Measurements from ENCODE around the gene OLFML1. TPM values are rescaled to one million over a fixed set of nuclear protein-coding genes. Genes with fewer than 3 reads are reported as not detected.

OLFML1 gene
- total RNA-seq, 1 experiment from 2014 or later: not detected

DNA sequence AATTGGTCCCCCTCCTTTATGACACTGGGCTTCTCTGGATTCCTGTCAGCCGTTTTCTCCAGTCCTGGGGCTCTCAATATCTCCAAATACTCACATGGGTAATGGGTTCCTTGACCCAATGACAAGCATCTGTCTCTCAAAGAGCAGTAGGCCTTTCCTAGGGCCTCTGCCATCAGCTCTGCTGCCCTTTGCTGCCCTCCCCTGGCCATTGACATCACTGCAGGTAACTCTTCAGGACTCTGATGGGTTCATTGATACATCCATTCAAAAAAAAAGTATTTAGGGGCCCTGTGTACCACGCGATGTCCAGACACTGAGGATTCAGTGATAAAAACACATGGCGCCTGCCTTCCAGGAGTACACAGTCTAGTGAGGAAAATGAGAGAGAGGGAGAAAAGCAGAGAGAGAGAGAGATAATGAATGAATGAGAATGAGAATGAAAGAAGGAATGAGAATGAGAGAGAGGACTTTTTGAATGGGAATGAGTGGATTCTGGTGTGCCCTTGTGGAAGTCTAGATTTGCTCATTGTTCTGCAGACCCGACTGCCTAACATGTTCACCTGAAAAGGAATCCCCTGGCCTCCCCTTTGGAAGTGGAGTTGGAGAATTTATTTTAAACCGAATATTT lies 42.6 kb upstream of the OLFML1 start:
- ATAC-seq: peak; percentile 94
- BruUV-seq (replicated peaks): no TSS peak

DNA sequence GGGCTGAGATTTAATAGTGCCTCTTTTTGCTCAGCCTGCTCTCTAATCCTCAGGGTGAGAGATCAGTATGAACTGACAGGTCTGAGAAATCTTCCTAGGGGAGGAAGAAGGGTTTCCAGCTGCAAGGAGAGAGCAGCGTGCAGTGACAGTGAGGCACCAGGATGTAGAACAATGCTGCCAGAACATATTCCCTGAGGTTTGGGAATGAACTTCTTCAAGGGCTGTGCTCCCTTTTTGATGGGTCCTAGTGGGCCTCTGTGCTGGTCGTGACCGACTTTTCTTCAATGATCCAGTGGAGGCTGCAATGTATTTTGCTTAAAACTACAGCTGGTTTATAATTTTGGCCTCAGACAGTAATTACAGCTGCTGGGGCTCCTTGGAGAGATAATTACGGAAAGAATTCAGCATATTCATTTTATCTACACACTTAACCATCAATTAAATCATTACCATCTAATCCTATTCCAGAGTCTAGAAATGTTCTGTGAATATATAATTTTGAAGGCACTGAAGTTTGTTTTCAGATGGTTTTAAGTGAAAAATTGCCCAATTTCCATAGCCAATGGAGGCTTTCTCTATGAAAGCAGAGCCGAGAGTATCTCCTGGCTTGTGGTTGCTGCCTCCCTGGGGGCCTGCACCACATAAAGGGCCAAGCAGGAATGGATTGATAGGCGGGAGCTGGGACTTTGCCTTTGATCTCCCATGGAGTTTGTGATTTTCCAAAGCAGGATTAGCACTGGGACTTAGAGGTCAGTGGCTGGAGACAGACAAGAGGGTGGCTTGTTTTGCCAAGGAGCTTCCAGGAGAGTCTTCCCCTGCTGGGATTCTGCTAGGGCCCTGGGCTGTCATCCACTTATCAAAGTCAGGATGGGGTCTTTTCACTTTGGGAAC lies 41.0 kb upstream of the OLFML1 start:
- no peak overlapping the region for H2AFZ ChIP-seq (ENCODE audit: low read length)

More for the DNA sequence above, 42.6 kb upstream of the OLFML1 start:
- H4K20me1 ChIP-seq (ENCODE audit: low read length): no peaks in the 10 kb centered on the region
- H3F3A ChIP-seq (ENCODE audit: low read length, unreplicated experiment): no peaks in the 10 kb centered on the region
- CTCF ChIA-PET: interaction anchor here (1.3 kb wide), 1 partner anchor 90 kb away, joined by 6 read pairs; no protein-coding TSS in a partner anchor
- no peaks in the 10 kb centered on the region for H3K79me2 ChIP-seq (ENCODE audit: low read length)
- peak; percentile 81 for DNase-seq
- H3K4me2 ChIP-seq (ENCODE audit: low read length): no peak overlapping the region
- H3K9me3 ChIP-seq (ENCODE audit: low read length): no peaks in the 10 kb centered on the region
- TF ChIP-seq EZH2phosphoT487 (IDR thresholded peaks at IDR 0.05; ENCODE audit: borderline replicate concordance, low read length): no peak
- TF ChIP-seq, protein P1, sequence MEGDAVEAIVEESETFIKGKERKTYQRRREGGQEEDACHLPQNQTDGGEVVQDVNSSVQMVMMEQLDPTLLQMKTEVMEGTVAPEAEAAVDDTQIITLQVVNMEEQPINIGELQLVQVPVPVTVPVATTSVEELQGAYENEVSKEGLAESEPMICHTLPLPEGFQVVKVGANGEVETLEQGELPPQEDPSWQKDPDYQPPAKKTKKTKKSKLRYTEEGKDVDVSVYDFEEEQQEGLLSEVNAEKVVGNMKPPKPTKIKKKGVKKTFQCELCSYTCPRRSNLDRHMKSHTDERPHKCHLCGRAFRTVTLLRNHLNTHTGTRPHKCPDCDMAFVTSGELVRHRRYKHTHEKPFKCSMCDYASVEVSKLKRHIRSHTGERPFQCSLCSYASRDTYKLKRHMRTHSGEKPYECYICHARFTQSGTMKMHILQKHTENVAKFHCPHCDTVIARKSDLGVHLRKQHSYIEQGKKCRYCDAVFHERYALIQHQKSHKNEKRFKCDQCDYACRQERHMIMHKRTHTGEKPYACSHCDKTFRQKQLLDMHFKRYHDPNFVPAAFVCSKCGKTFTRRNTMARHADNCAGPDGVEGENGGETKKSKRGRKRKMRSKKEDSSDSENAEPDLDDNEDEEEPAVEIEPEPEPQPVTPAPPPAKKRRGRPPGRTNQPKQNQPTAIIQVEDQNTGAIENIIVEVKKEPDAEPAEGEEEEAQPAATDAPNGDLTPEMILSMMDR (conservative IDR thresholded peaks at IDR 0.05; ENCODE audit: low read depth, low read length): peak; percentile 92
- no peak overlapping the region for H3K27ac ChIP-seq (ENCODE audit: low read length)
- no peaks in the 10 kb centered on the region for H3K9me2 ChIP-seq (replicated peaks; ENCODE audit: low read length)
- H3K9ac ChIP-seq (ENCODE audit: low read length): no peak overlapping the region
- no peaks in the 10 kb centered on the region for H3K27me3 ChIP-seq (ENCODE audit: low read length)
- POLR2A ChIA-PET (ENCODE audit: unreplicated experiment): no interaction called here
- intact Hi-C loops (cut with micrococcal nuclease): loop anchor here (1.0 to 2.0 kb wide), 5 partner anchors 28 to 344 kb away; no protein-coding TSS in a partner anchor
- no peaks in the 10 kb centered on the region for H3K4me1 ChIP-seq (ENCODE audit: insufficient read depth, low read length)
- no peaks in the 10 kb centered on the region for H3K36me3 ChIP-seq (ENCODE audit: low read depth, low read length)
- no peak overlapping the region for H2AFZ ChIP-seq (ENCODE audit: low read length)
- no peak overlapping the region for H3K4me3 ChIP-seq (ENCODE audit: low read length)

More for the DNA sequence above, 41.0 kb upstream of the OLFML1 start:
- Histone ChIP-seq H3F3A (ENCODE audit: low read length, unreplicated experiment) (no peaks in the 10 kb centered on the region), H3K4me2 (ENCODE audit: low read length) (no peak overlapping the region), H3K9ac (ENCODE audit: low read length) (no peak overlapping the region), H3K4me3 (ENCODE audit: low read length) (no peak overlapping the region), H3K9me2 (replicated peaks; ENCODE audit: low read length) (no peaks in the 10 kb centered on the region), H3K79me2 (ENCODE audit: low read length) (no peaks in the 10 kb centered on the region), H3K27me3 (ENCODE audit: low read length) (no peaks in the 10 kb centered on the region), H3K9me3 (ENCODE audit: low read length) (no peaks in the 10 kb centered on the region), H3K4me1 (ENCODE audit: insufficient read depth, low read length) (no peaks in the 10 kb centered on the region), H3K27ac (ENCODE audit: low read length) (no peak overlapping the region), H4K20me1 (ENCODE audit: low read length) (no peaks in the 10 kb centered on the region), H3K36me3 (ENCODE audit: low read depth, low read length) (no peaks in the 10 kb centered on the region)
- ChIA-PET CTCF (interaction anchor here (1.0 kb wide), 1 partner anchor 91 kb away, joined by 3 read pairs; no protein-coding TSS in a partner anchor), POLR2A (ENCODE audit: unreplicated experiment) (no interaction called here)
- intact Hi-C loops (cut with micrococcal nuclease): no loop called here
- BruUV-seq (replicated peaks): no TSS peak
- TF ChIP-seq, protein P1 (conservative IDR thresholded peaks at IDR 0.05; ENCODE audit: low read depth, low read length): no peak
- no peak for TF ChIP-seq EZH2 (IDR thresholded peaks at IDR 0.05; ENCODE audit: low read length, unreplicated experiment)
- TF ChIP-seq EZH2phosphoT487 (IDR thresholded peaks at IDR 0.05; ENCODE audit: borderline replicate concordance, low read length): no peak
- ATAC-seq (no peak), DNase-seq (no peak)
